Right lobe of liver (tissue), 6 donors: ENCODE data around the gene PRKAR2B. TPM values are rescaled to one million over a fixed set of nuclear protein-coding genes. Genes with fewer than 3 reads are reported as not detected.
"Not testable (repeated sequence)": the region's sequence is repeated elsewhere in the genome, so short reads cannot be mapped to it uniquely, and the experiment has no call there.

Experiments used
- ATAC-seq, 4 donors: fragments of 200-7000 bp; cut with Tn5 transposase; one replicate each; pipeline ENCODE4 v1.9.1; 2020; ENCODE audit warnings: mild to moderate bottlenecking in 4 of 4, moderate library complexity in 4 of 4
- DNase-seq, 3 donors: peaks; one replicate each; pipeline ENCODE4 v3.0.0-alpha.2; 2020
- H3K27ac ChIP-seq, 3 donors: fragments of 200-600 bp; one replicate each; pipeline ENCODE4 v1.8.0; 2022
- H3K27me3 ChIP-seq, 2 donors: fragments of 200-600 bp; one replicate each; pipeline ENCODE4 v1.8.0; 2022
- H3K36me3 ChIP-seq, 4 donors: fragments of 200-600 bp; sonication (generic) in 1 of 4; one replicate each; pipeline versions ENCODE4 v1.5.1 to v1.8.0; 2017 to 2022; ENCODE audit warnings: control low read depth in 1 of 4
- H3K4me1 ChIP-seq, 4 donors: fragments of 200-600 bp; sonication (generic) in 1 of 4; one replicate each; pipeline versions ENCODE4 v1.5.1 to v1.8.0; 2017 to 2022; ENCODE audit warnings: control low read depth in 1 of 4
- H3K4me3 ChIP-seq, 3 donors: fragments of 200-600 bp; one replicate each; pipeline ENCODE4 v1.8.0; 2022
- H3K9me3 ChIP-seq, 4 donors: fragments of 200-600 bp; sonication (generic) in 1 of 4; one replicate each; pipeline versions ENCODE4 v1.5.1 to v1.8.0; 2017 to 2022; ENCODE audit warnings: control low read depth in 1 of 4
- POLR2A ChIP-seq: fragments of 450-650 bp; IDR thresholded peaks from one replicate; pipeline ENCODE4 v1.6.1; 2017; ENCODE audit warnings: antibody characterized with exemption, mild to moderate bottlenecking
- WGBS: methylation state at CpG from one replicate; pipeline ENCODE4 v1.1.6; 2018; ENCODE audit warnings: low coverage, low lambda C conversion rate; ENCODE audit not compliant: insufficient coverage; ENCODE audit errors: missing lambda C conversion rate; 5-methylcytosine and 5-hydroxymethylcytosine counted together
- intact Hi-C, 2 donors: fragments of 100-400 bp; cut with DNase I; formaldehyde crosslinking; loops; one replicate each; pipeline versions ENCODE4 v1.11.2 to v1.14.1; 2022
- total RNA-seq, 6 experiments: library from RNA; depleted of rRNA in 2 of 6; stranded (reverse); fragments of >200 nt in 2 of 6; fragmentation: NEBNext Ultra II Directional in 3 of 6; extraction: Animal tissue kit (Norgen Biotek cat#: 25700) in 3 of 6; gene quantifications; one replicate each; pipeline versions ENCODE4 v1.1.0 to v1.2.4, GENCODE V29; 2016 to 2023
- TF ChIP-seq, protein P1 (sequence below), 4 donors: fragments of 200-600 bp in 3 of 4; fragments of 450-650 bp in 1 of 4; IDR thresholded peaks; one replicate each; pipeline versions ENCODE4 v1.5.1 to v1.8.0; 2016 to 2022; ENCODE audit warnings: antibody characterized with exemption in 4 of 4, mild to moderate bottlenecking in 2 of 4
- donor health status: DM: no; HTN: yes; CAD: no.
- donor health status: DM: no; HTN: no; CAD: no.
- donor health status: DM: no; HTN: no; CAD: no.
- donor health status: DM: no; HTN: yes; CAD: no.
- donor health status: DM: no; HTN: yes; CAD: no.

Gene PRKAR2B
- total RNA-seq, 6 experiments from 2014 or later, result 1.4 to 2.9 (median 1.8) TPM

DNA sequence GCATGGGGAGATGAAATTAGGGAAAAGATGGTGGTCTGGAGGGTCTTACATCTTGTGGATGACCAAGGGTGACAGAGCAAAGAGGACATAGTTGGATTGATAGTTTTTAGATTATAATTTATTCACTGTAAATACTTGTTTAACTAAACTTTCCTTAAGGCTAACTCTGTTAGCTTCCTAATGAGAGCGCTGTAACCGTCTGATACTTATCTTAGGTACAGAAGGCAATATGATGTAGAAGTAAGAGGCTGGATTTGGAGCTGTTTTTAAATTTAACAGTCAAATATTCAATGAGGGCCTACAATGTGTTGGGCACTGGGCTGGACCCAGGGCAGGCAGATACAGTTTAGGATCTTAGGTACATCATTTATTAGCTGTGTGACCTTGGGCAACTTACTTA, 36.0 kb downstream of the PRKAR2B start:
- no peaks in the 10 kb centered on the region for H3K27me3 ChIP-seq
- no peak for ATAC-seq
- H3K27ac ChIP-seq, result no peak overlapping the region
- H3K9me3 ChIP-seq, result no peaks in the 10 kb centered on the region
- 96% methylated on average over 2 of the region's 2 CpGs for WGBS
- H3K36me3 ChIP-seq, result no peaks in the 10 kb centered on the region
- no peak for TF ChIP-seq POLR2A
- TF ChIP-seq, protein P1, sequence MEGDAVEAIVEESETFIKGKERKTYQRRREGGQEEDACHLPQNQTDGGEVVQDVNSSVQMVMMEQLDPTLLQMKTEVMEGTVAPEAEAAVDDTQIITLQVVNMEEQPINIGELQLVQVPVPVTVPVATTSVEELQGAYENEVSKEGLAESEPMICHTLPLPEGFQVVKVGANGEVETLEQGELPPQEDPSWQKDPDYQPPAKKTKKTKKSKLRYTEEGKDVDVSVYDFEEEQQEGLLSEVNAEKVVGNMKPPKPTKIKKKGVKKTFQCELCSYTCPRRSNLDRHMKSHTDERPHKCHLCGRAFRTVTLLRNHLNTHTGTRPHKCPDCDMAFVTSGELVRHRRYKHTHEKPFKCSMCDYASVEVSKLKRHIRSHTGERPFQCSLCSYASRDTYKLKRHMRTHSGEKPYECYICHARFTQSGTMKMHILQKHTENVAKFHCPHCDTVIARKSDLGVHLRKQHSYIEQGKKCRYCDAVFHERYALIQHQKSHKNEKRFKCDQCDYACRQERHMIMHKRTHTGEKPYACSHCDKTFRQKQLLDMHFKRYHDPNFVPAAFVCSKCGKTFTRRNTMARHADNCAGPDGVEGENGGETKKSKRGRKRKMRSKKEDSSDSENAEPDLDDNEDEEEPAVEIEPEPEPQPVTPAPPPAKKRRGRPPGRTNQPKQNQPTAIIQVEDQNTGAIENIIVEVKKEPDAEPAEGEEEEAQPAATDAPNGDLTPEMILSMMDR (IDR thresholded peaks at IDR 0.05), result no peak
- intact Hi-C loops, result no loop called here
- H3K4me1 ChIP-seq, result no peaks in the 10 kb centered on the region
- DNase-seq, result no peak
- H3K4me3 ChIP-seq, result no peak overlapping the region

- no peak overlapping the region for H3K4me3 ChIP-seq
- ATAC-seq, result no peak
- no peaks in the 10 kb centered on the region for H3K27me3 ChIP-seq
- no peaks in the 10 kb centered on the region for H3K4me1 ChIP-seq
- intact Hi-C loops, result no loop called here
- H3K36me3 ChIP-seq, result no peaks in the 10 kb centered on the region
- no peaks in the 10 kb centered on the region for H3K9me3 ChIP-seq
- TF ChIP-seq, protein P1 (IDR thresholded peaks at IDR 0.05), result no peak
- TF ChIP-seq POLR2A, result no peak
- no peak for DNase-seq
- H3K27ac ChIP-seq, result no peak overlapping the region
Measured at GRCh38 chr7:107085180-107085579, 40.7 kb downstream of the PRKAR2B start.

DNA sequence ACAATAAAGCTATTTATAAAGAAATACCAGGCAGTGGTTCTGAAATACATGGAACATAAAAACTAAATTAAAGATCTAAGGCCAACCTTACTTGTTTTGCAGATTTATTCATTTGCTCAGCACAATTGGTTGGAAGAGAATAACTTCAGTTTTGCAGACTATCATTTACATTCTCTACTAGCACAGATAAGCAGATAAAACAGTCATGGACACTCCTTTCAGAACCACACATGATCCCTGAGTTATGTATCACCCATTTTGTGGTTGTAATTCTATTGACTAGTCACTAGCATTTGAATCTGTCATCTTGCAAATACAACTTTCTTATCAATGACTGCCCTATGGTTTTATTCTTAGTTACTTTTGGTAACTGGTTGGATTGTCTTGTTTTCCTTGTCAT, 45.1 kb downstream of the PRKAR2B start:
- no peak overlapping the region for H3K27ac ChIP-seq
- ATAC-seq, result no peak
- no peaks in the 10 kb centered on the region for H3K9me3 ChIP-seq

DNA sequence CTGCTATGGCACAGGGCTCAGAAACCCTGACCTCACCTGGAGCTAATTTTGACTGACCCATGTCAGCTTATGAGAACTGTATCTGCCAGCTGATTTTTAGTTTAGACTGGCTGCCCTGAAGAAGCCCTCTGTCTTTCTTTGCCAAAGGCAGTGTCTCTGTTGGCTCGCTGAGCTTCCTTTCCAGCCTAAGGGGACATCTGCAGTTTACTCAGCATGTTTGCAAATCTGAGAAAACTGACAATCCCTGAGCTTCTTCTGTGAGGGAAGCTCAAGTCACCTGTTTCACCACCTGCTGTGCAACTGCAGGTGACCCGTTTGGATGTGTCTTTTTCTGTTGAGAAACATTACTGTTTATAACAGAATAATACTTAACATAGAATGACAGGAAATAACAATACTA, 46.0 kb downstream of the PRKAR2B start:
- Histone ChIP-seq H3K4me1 (no peaks in the 10 kb centered on the region), H3K9me3 (no peaks in the 10 kb centered on the region), H3K27me3 (no peaks in the 10 kb centered on the region), H3K4me3 (no peak overlapping the region), H3K27ac (no peak overlapping the region), H3K36me3 (no peaks in the 10 kb centered on the region)
- WGBS, result 19% methylated on average over 2 of the region's 2 CpGs
- ATAC-seq (peak in 2 of 4 donors; percentile 21 to 32), DNase-seq (no peak)
- no peak for TF ChIP-seq POLR2A
- TF ChIP-seq, protein P1 (IDR thresholded peaks at IDR 0.05), result no peak
- intact Hi-C loops, result no loop called here

More for the DNA sequence above, 45.1 kb downstream of the PRKAR2B start:
- Histone ChIP-seq H3K4me3 (no peak overlapping the region), H3K4me1 (no peaks in the 10 kb centered on the region), H3K27me3 (no peaks in the 10 kb centered on the region), H3K36me3 (no peaks in the 10 kb centered on the region)
- intact Hi-C loops, result no loop called here
- no peak for DNase-seq
- TF ChIP-seq, protein P1 (IDR thresholded peaks at IDR 0.05), result no peak
- no peak for TF ChIP-seq POLR2A

- no peaks in the 10 kb centered on the region for H3K9me3 ChIP-seq
- H3K27ac ChIP-seq, result no peak overlapping the region
- no peak overlapping the region for H3K4me3 ChIP-seq
- no peaks in the 10 kb centered on the region for H3K27me3 ChIP-seq
- DNase-seq (no peak), ATAC-seq (no peak)
- TF ChIP-seq, protein P1 (IDR thresholded peaks at IDR 0.05), result no peak
- no peak for TF ChIP-seq POLR2A
- intact Hi-C loops, result no loop called here
- H3K4me1 ChIP-seq, result no peaks in the 10 kb centered on the region
- no peaks in the 10 kb centered on the region for H3K36me3 ChIP-seq
- 29% methylated on average over 2 of the region's 2 CpGs for WGBS
Measured at GRCh38 chr7:107091306-107091705, 46.8 kb downstream of the PRKAR2B start.

GRCh38 chr7:107093671-107094070, 49.2 kb downstream of the PRKAR2B start:
- DNase-seq, H3K4me3 ChIP-seq, H3K36me3 ChIP-seq, H3K9me3 ChIP-seq, H3K27ac ChIP-seq, ATAC-seq, H3K27me3 ChIP-seq, intact Hi-C loops, H3K4me1 ChIP-seq: not testable (repeated sequence)
- 86% methylated on average over 4 of the region's 5 CpGs for WGBS

DNA sequence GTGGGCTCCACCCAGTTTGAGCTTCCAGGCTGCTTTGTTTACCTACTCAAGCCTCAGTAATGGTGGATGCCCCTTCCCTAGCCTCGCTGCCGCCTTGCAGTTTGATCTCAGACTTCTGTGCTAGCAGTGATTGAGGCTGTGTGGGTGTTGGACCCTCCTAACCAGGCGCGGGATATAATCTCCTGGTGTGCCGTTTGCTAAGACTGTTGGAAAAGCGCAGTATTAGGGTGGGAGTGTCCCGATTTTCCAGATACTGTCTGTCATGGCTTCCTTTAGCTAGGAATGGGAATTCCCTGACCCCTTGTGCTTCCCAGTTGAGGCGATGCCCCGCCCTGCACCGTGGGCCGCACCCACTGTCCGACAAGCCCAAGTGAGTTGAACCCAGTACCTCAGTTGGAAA, 54.6 kb downstream of the PRKAR2B start:
- WGBS, result 84% methylated on average over 11 of the region's 12 CpGs
- intact Hi-C loops, H3K9me3 ChIP-seq, H3K27me3 ChIP-seq, DNase-seq, H3K4me3 ChIP-seq, H3K27ac ChIP-seq, ATAC-seq, H3K36me3 ChIP-seq, H3K4me1 ChIP-seq: not testable (repeated sequence)
